ENCODE measurements around the gene SLC2A13.
"Not testable (repeated sequence)": the region's sequence is repeated elsewhere in the genome, so short reads cannot be mapped to it uniquely, and the experiment has no call there.

GRCh38 chr12:39785814-39786213 is 320.1 kb downstream of the SLC2A13 start:
- TF ChIP-seq CTCF, POLR2A (IDR thresholded peaks at IDR 0.05): not testable (repeated sequence)

Data from lower leg skin (tissue), 3 donors.